Measurements from ENCODE around the gene ESRRG.
"Not testable (repeated sequence)": the region's sequence is repeated elsewhere in the genome, so short reads cannot be mapped to it uniquely, and the experiment has no call there.

The ESRRG gene

GRCh38 chr1:216562383-216562782, 160.8 kb downstream of the ESRRG start:
- DNase-seq = no peak

- no peak for DNase-seq
These were observed 162.7 kb downstream of the ESRRG start for GRCh38 chr1:216560527-216560926.

- no peak for DNase-seq
These were observed 163.9 kb downstream of the ESRRG start for GRCh38 chr1:216559359-216559758.

GRCh38 chr1:216555653-216556052, 167.6 kb downstream of the ESRRG start:
- DNase-seq = no peak

- DNase-seq = no peak
These were observed 168.3 kb downstream of the ESRRG start for GRCh38 chr1:216554934-216555333.

- no peak for DNase-seq
These were observed 169.5 kb downstream of the ESRRG start for GRCh38 chr1:216553766-216554165.

GRCh38 chr1:216553040-216553439, 170.2 kb downstream of the ESRRG start:
- DNase-seq = no peak

- no peak for DNase-seq
These were observed 173.4 kb downstream of the ESRRG start for GRCh38 chr1:216549796-216550195.

- DNase-seq = no peak
These were observed 180.5 kb downstream of the ESRRG start for GRCh38 chr1:216542741-216543140.

GRCh38 chr1:216542263-216542662, 181.0 kb downstream of the ESRRG start:
- DNase-seq = no peak

- DNase-seq = no peak
These were observed 187.5 kb downstream of the ESRRG start for GRCh38 chr1:216535751-216536150.

GRCh38 chr1:216535059-216535458, 188.2 kb downstream of the ESRRG start:
- no peak for DNase-seq

GRCh38 chr1:216533776-216534175, 189.5 kb downstream of the ESRRG start:
- DNase-seq = no peak

GRCh38 chr1:216532251-216532798, 190.9 kb downstream of the ESRRG start:
- peak; percentile 54 to 80 for DNase-seq

- peak; percentile 29 to 73 for DNase-seq
These were observed 191.7 kb downstream of the ESRRG start for GRCh38 chr1:216531263-216532239.

GRCh38 chr1:216529851-216530250, 193.4 kb downstream of the ESRRG start:
- not testable (repeated sequence) for DNase-seq

GRCh38 chr1:216528816-216529215, 194.4 kb downstream of the ESRRG start:
- no peak for DNase-seq

- DNase-seq = no peak
These were observed 199.6 kb downstream of the ESRRG start for GRCh38 chr1:216523449-216524190.

- DNase-seq = no peak
These were observed 200.2 kb downstream of the ESRRG start for GRCh38 chr1:216523043-216523442.

- DNase-seq = no peak
These were observed 201.8 kb downstream of the ESRRG start for GRCh38 chr1:216521477-216521876.

- DNase-seq = no peak
These were observed 204.2 kb downstream of the ESRRG start for GRCh38 chr1:216518844-216519627.

- DNase-seq = peak in 1 of 2 experiments; percentile 35
These were observed 220.6 kb downstream of the ESRRG start for GRCh38 chr1:216502528-216503162.
